ENCODE data around the gene VPS25. TPM values are rescaled to one million over a fixed set of nuclear protein-coding genes. Genes with fewer than 3 reads are reported as not detected.

The VPS25 gene
- total RNA-seq, 4 donors from 2014 or later = 78.6 to 93.6 (median 83.0) TPM

DNA sequence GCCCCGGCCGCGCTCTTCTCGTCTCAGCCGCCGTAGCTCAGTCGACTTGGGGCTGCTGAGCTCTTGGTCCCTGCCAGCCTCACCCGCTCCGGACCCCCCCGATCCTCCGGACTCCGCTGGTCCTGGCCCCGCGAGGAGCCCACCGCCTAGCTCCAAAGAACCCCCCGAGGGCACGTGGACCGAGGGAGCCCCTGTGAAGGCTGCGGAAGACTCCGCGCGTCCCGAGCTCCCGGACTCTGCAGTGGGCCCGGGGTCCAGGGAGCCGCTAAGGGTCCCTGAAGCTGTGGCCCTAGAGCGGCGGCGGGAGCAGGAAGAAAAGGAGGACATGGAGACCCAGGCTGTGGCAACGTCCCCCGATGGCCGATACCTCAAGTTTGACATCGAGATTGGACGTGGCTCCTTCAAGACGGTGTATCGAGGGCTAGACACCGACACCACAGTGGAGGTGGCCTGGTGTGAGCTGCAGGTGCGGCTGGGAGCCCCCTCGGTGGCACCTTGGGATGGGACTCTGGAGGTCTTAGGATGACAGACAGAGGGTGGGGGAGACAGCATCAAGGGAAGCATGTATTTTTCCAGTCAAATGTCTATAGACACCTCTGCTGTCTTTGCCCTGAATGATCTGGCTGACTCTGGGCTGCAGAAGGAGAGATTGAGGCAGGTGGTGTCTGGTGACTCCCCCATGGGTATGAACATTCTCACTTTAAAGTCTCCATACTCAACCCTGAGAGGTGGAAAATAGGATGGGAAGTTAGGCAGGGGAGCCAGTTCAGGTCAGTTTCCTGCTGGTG lies 7.8 kb downstream of the VPS25 start:
- peaks cover 8 to 79% (median 13%) of the 10 kb centered on the region in 3 donors for H3K4me1 ChIP-seq

DNA sequence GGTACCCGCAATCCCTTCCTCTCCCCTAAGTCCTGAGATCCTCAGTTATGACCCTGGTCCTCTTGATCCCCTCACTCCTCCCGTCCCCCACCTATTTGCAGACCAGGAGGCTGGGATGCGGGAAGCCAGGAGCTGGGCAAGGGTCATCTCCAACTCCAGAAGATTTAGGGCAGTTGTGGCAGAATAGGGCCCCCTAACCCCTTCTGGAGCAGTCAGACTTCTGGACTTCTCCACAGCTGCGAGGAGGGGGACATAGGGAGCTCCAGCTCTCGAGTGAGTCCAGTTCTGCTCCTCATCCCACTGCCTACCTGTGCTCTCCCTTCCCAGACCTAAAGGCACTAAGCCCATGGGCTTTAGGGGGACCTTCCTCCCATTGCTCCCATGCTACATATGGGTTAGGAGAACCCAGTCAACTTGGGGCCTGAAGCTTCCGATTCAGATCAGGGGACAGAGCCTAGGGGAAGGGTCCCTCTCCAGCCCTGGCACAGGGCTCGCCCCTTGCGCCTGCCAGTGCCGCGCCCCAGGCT lies 8.5 kb downstream of the VPS25 start:
- Histone ChIP-seq H3K9me3 (no peaks in the 10 kb centered on the region), H3K27me3 (peaks cover 0 to 67% (median 19%) of the 10 kb centered on the region in 4 donors), H3K27ac (no peak overlapping the region), H3K4me1 (peaks cover 8 to 79% (median 13%) of the 10 kb centered on the region in 3 donors), H3K4me3 (peak overlapping the region; percentile 0 to 53 (median 24)), H3K36me3 (peaks cover 4 to 62% (median 23%) of the 10 kb centered on the region in 3 donors)
- TF ChIP-seq, protein P1, sequence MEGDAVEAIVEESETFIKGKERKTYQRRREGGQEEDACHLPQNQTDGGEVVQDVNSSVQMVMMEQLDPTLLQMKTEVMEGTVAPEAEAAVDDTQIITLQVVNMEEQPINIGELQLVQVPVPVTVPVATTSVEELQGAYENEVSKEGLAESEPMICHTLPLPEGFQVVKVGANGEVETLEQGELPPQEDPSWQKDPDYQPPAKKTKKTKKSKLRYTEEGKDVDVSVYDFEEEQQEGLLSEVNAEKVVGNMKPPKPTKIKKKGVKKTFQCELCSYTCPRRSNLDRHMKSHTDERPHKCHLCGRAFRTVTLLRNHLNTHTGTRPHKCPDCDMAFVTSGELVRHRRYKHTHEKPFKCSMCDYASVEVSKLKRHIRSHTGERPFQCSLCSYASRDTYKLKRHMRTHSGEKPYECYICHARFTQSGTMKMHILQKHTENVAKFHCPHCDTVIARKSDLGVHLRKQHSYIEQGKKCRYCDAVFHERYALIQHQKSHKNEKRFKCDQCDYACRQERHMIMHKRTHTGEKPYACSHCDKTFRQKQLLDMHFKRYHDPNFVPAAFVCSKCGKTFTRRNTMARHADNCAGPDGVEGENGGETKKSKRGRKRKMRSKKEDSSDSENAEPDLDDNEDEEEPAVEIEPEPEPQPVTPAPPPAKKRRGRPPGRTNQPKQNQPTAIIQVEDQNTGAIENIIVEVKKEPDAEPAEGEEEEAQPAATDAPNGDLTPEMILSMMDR (IDR thresholded peaks at IDR 0.05) = no peak
- TF ChIP-seq POLR2A (IDR thresholded peaks at IDR 0.05) = no peak
- DNase-seq = no peak
- 44 to 50% methylated on average over 2 to 8 of the region's 10 CpGs for WGBS, 2 donors
- intact Hi-C loops (cut with DNase I) = no loop called here

More for the DNA sequence above, 7.8 kb downstream of the VPS25 start:
- peak overlapping the region; percentile 26 to 65 (median 48) for H3K4me3 ChIP-seq
- no peak for TF ChIP-seq POLR2A (IDR thresholded peaks at IDR 0.05)
- TF ChIP-seq, protein P1 (IDR thresholded peaks at IDR 0.05) = no peak
- no peak for DNase-seq
- no peaks in the 10 kb centered on the region for H3K9me3 ChIP-seq
- H3K27ac ChIP-seq = peak overlapping the region in 3 of 4 donors; percentile 18 to 59 (median 57)
- WGBS, 2 donors = 10 to 13% methylated on average over 2 to 5 of the region's 39 CpGs
- intact Hi-C loops (cut with DNase I) = no loop called here
- peaks cover 6 to 62% (median 28%) of the 10 kb centered on the region in 3 donors for H3K36me3 ChIP-seq
- H3K27me3 ChIP-seq = peaks cover 0 to 60% (median 19%) of the 10 kb centered on the region in 4 donors

DNA sequence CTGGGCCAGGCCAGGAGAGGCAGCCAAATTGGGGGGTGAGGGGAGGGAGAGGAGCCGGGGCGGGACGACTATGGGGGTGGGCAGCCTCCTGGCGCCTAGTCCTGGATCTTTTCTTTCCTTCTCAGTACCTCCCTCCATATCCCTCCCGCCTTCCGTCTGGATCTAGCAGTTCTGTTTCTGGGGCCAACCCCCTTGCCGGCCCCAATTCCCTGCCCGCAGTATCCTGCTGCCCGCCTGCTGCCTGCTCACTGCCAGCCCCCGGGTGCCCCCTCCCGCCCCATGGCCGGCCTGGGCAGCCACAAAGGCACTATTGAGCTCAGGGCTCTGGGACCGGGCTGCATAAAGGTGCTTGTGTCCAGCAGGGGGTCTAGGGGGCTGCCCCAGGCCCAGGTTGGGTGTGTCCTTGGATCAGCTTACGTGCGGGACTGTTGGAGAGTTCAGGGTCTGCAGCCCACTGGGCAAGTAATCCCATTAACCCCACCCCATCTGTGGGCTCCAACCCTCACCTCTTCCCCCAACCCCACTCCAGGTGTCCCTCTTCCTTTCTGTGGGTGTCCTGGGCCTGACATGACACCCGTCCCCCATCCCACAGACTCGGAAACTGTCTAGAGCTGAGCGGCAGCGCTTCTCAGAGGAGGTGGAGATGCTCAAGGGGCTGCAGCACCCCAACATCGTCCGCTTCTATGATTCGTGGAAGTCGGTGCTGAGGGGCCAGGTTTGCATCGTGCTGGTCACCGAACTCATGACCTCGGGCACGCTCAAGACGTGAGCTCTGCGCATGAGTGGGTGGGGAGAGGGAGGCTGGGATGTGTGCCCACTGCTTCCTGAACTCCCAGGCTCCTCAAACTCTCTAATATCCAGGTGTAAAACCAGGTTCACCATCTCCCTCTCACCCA lies 9.2 kb downstream of the VPS25 start:
- Histone ChIP-seq H3K27me3 (peaks cover 0 to 74% (median 19%) of the 10 kb centered on the region in 4 donors), H3K27ac (no peak overlapping the region), H3K4me1 (peaks cover 8 to 79% (median 13%) of the 10 kb centered on the region in 3 donors), H3K36me3 (peaks cover 0 to 61% (median 18%) of the 10 kb centered on the region in 3 donors), H3K4me3 (peak overlapping the region; percentile 0 to 53 (median 24)), H3K9me3 (no peaks in the 10 kb centered on the region)
- WGBS, 2 donors = 17 to 34% methylated on average over 9 to 15 of the region's 29 CpGs
- intact Hi-C loops (cut with DNase I) = no loop called here
- no peak for DNase-seq
- TF ChIP-seq, protein P1 (IDR thresholded peaks at IDR 0.05) = no peak
- no peak for TF ChIP-seq POLR2A (IDR thresholded peaks at IDR 0.05)

DNA sequence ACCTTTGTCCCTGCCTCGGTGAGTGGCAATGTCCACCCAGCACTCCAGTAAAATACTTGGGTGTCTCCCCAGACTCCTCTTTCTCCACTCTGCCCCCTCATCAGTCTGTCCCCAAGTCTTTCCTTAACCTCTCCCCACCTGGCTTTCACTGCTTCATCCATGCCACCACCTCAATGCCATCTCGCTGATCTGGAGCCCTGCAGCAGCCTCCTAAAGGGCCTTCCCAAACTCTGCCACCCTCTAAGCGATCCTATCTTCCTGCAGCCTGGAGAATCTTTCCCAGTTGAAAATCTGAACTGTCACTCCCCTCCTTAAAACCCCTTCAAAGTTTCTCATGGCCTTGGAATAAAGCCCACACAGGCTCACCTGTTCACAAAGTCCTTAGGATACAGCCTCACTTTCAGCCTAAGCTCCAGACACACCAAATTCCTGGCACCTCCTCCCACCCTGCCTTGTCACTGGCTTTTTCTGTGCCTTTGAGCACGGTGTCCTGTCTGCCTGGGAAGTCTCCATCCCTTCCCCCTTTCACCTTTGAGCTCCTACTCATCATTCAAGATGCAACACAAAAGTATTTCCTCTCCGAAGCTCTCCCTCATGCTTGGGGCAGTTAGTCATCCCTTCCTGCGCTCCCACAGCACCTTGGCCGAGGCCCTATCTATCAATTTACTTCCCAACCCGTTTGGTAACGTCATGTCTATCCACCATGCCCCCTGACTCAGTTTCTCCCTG lies 10.0 kb downstream of the VPS25 start:
- no peak for DNase-seq
- Histone ChIP-seq H3K9me3 (no peaks in the 10 kb centered on the region), H3K36me3 (peaks cover 0 to 61% (median 13%) of the 10 kb centered on the region in 3 donors), H3K4me1 (peaks cover 8 to 72% (median 13%) of the 10 kb centered on the region in 3 donors), H3K27me3 (peaks cover 0 to 82% (median 19%) of the 10 kb centered on the region in 4 donors), H3K27ac (no peak overlapping the region), H3K4me3 (no peak overlapping the region)
- TF ChIP-seq, protein P1 (IDR thresholded peaks at IDR 0.05) = no peak
- WGBS, 2 donors = 25 to 53% methylated on average over 7 to 9 of the region's 9 CpGs
- intact Hi-C loops (cut with DNase I) = no loop called here
